ENCODE measurements around the gene ZNF684. TPM values are rescaled to one million over a fixed set of nuclear protein-coding genes. Genes with fewer than 3 reads are reported as not detected.

The ZNF684 gene
- total and polyA plus RNA-seq, 9 of the 15 experiments (the other 6 are each of a cell fraction or from before 2014, with no cell fraction given), result 4.8 to 8.8 (median 5.5) TPM

- H3K9ac ChIP-seq (ENCODE audit: insufficient read depth in 1 of 2, low read depth in 2 of 2, low read length in 2 of 2), result no peak overlapping the region
- peak; percentile 76 for ATAC-seq
- H3K4me2 ChIP-seq (ENCODE audit: insufficient read depth, low read length), result no peak overlapping the region
- FAIRE-seq, result no peak
- no peaks in the 10 kb centered on the region for H3K27me3 ChIP-seq (ENCODE audit: control insufficient read depth in 2 of 2, insufficient read depth in 2 of 2, low read length in 2 of 2)
- no peaks in the 10 kb centered on the region for H4K20me1 ChIP-seq (replicated peaks; ENCODE audit: control insufficient read depth, insufficient read depth, low read length)
- in situ Hi-C loops (cut with MboI), result no loop called here
- ChIA-PET POLR2A (interaction anchor here (2.3 kb wide), 1 partner anchor 8 kb away, joined by 7 read pairs; no protein-coding TSS in a partner anchor), CTCF (ENCODE audit: low intra/inter-chr PET ratio) (no interaction called here)
- H3K9me1 ChIP-seq (ENCODE audit: control insufficient read depth, insufficient read depth, low read length), result no peaks in the 10 kb centered on the region
- 30% methylated on average over 7 of the region's 7 CpGs for WGBS (ENCODE audit: insufficient coverage, low coverage, missing lambda C conversion rate)
- H3K36me3 ChIP-seq (ENCODE audit: control insufficient read depth, insufficient read depth, low read length), result no peaks in the 10 kb centered on the region
- intact Hi-C loops (cut with micrococcal nuclease), result no loop called here
- no peak overlapping the region for H2AFZ ChIP-seq (ENCODE audit: low read depth, low read length)
- H3K4me3 ChIP-seq, result no peak overlapping the region
- peak in 1 of 4 experiments; percentile 30 for DNase-seq (ENCODE audit: extremely low read depth in 1 of 4, low spot score in 3 of 4)
- no peaks in the 10 kb centered on the region for H3K79me2 ChIP-seq (ENCODE audit: control insufficient read depth, insufficient read depth, low read length)
- no peak overlapping the region for H3K27ac ChIP-seq (ENCODE audit: extremely low read depth, low read depth, low read length)
- H3K9me3 ChIP-seq (replicated peaks; ENCODE audit: control insufficient read depth, insufficient read depth, low read depth, low read length), result no peaks in the 10 kb centered on the region
- TF ChIP-seq HMG20A (CRISPR knock-in tag; conservative IDR thresholded peaks at IDR 0.05) (no peak), ZNF589 (CRISPR knock-in tag; IDR thresholded peaks at IDR 0.05; ENCODE audit: low read depth) (no peak), EP300 (IDR thresholded peaks at IDR 0.05; ENCODE audit: low read length) (no peak), DIDO1 (tag; IDR thresholded peaks at IDR 0.05; ENCODE audit: low read depth) (no peak), CTCF (IDR thresholded peaks at IDR 0.05 in 2 of 3, conservative IDR thresholded peaks at IDR 0.05 in 1 of 3; ENCODE audit: insufficient read depth in 2 of 3, low read depth in 1 of 3, low read length in 3 of 3) (0 out of 6 replicates have a peak, but pooled peaks of 1 of the 3 experiments have one; percentile 21), RAD21 (CRISPR knock-in tag; conservative IDR thresholded peaks at IDR 0.05 in 1 of 2, IDR thresholded peaks at IDR 0.05 in 1 of 2) (peak in 1 of 2 experiments; percentile 36; a peak in 1 of 4 replicates)
- 0 out of 5 replicates have a peak, but pooled peaks cover 0 to 3% of the 10 kb centered on the region in 2 experiments for H3K4me1 ChIP-seq (replicated peaks in 1 of 2; ENCODE audit: control insufficient read depth in 2 of 2, insufficient read depth in 2 of 2, low read length in 2 of 2)
- no TSS peak for BruUV-seq (replicated peaks)
Measured at GRCh38 chr1:40595623-40596022, 64.2 kb downstream of the ZNF684 start.

Small RNA genes within 50 kb of the gene (small RNA-seq; reads per million reads assigned to genes)
- not detected for gene AL356379.1

Other genes with a start within 250 kb of the ZNF684 start
- gene COL9A2, start 214.4 kb upstream of the ZNF684 start, total RNA-seq (2014; rRNA removed), result 0.90 and 0.95 TPM in 2 replicates
- 0.06 and 0.15 TPM in 2 replicates for gene COL9A2, start 214.4 kb upstream of the ZNF684 start, total RNA-seq (2014; rRNA removed; fragmentation: Illumina TruSeq; extraction: Trizol)
- 0.60 and 0.72 TPM in 2 replicates for gene COL9A2, start 214.4 kb upstream of the ZNF684 start, total RNA-seq (2015; rRNA removed; fragmentation: Illumina TruSeq; extraction: Trizol)
- 0.47 and 0.72 TPM in 2 replicates for gene COL9A2, start 214.4 kb upstream of the ZNF684 start, total RNA-seq (2021)
- 0.31 and 0.45 TPM in 2 replicates for gene COL9A2, start 214.4 kb upstream of the ZNF684 start, polyA plus RNA-seq (2011; rRNA removed)
- gene COL9A2, start 214.4 kb upstream of the ZNF684 start, polyA plus RNA-seq (2014; fragmentation: Illumina TruSeq; extraction: Trizol), result 0.24 and 0.54 TPM in 2 replicates
- under 1 TPM; 0.03 TPM for gene COL9A2, start 214.4 kb upstream of the ZNF684 start, polyA plus RNA-seq (2014; fragmentation: Nextera tagmentation; extraction: Ambion mirVana)
- gene COL9A2, start 214.4 kb upstream of the ZNF684 start, polyA plus RNA-seq (2014; rRNA removed), result 1.5 and 2.2 TPM in 2 replicates
- gene SMAP2, start 157.9 kb upstream of the ZNF684 start, total RNA-seq (2014; rRNA removed), result 80.1 and 98.2 TPM in 2 replicates
- 94.1 and 101 TPM in 2 replicates for gene SMAP2, start 157.9 kb upstream of the ZNF684 start, total RNA-seq (2014; rRNA removed; fragmentation: Illumina TruSeq; extraction: Trizol)
- 89.1 and 92.4 TPM in 2 replicates for gene SMAP2, start 157.9 kb upstream of the ZNF684 start, total RNA-seq (2015; rRNA removed; fragmentation: Illumina TruSeq; extraction: Trizol)
- gene SMAP2, start 157.9 kb upstream of the ZNF684 start, total RNA-seq (2021), result 109 and 117 TPM in 2 replicates
- 114 and 124 TPM in 2 replicates for gene SMAP2, start 157.9 kb upstream of the ZNF684 start, polyA plus RNA-seq (2011; rRNA removed)
- gene SMAP2, start 157.9 kb upstream of the ZNF684 start, polyA plus RNA-seq (2014; fragmentation: Illumina TruSeq; extraction: Trizol), result 173 and 212 TPM in 2 replicates
- 10 to 100 TPM; 38.7 to 47.3 TPM for gene SMAP2, start 157.9 kb upstream of the ZNF684 start, polyA plus RNA-seq (2014; fragmentation: Nextera tagmentation; extraction: Ambion mirVana)
- gene SMAP2, start 157.9 kb upstream of the ZNF684 start, polyA plus RNA-seq (2014; rRNA removed), result 89.4 and 94.7 TPM in 2 replicates
- 6.0 and 6.4 TPM in 2 replicates for gene ZFP69B, start 81.2 kb upstream of the ZNF684 start, total RNA-seq (2014; rRNA removed)
- gene ZFP69B, start 81.2 kb upstream of the ZNF684 start, total RNA-seq (2014; rRNA removed; fragmentation: Illumina TruSeq; extraction: Trizol), result 10.3 and 12.8 TPM in 2 replicates
- 5.5 and 5.6 TPM in 2 replicates for gene ZFP69B, start 81.2 kb upstream of the ZNF684 start, total RNA-seq (2015; rRNA removed; fragmentation: Illumina TruSeq; extraction: Trizol)
- gene ZFP69B, start 81.2 kb upstream of the ZNF684 start, total RNA-seq (2021), result 8.2 and 9.5 TPM in 2 replicates
- gene ZFP69B, start 81.2 kb upstream of the ZNF684 start, polyA plus RNA-seq (2011; rRNA removed), result 7.5 and 8.4 TPM in 2 replicates
- 9.4 and 10.2 TPM in 2 replicates for gene ZFP69B, start 81.2 kb upstream of the ZNF684 start, polyA plus RNA-seq (2014; fragmentation: Illumina TruSeq; extraction: Trizol)
- 1 to 10 TPM; 1.6 to 2.8 TPM for gene ZFP69B, start 81.2 kb upstream of the ZNF684 start, polyA plus RNA-seq (2014; fragmentation: Nextera tagmentation; extraction: Ambion mirVana)
- 7.9 and 8.9 TPM in 2 replicates for gene ZFP69B, start 81.2 kb upstream of the ZNF684 start, polyA plus RNA-seq (2014; rRNA removed)
- 4.7 and 5.0 TPM in 2 replicates for gene ZFP69, start 54.3 kb upstream of the ZNF684 start, total RNA-seq (2014; rRNA removed)
- 7.0 and 8.6 TPM in 2 replicates for gene ZFP69, start 54.3 kb upstream of the ZNF684 start, total RNA-seq (2014; rRNA removed; fragmentation: Illumina TruSeq; extraction: Trizol)
- 7.9 and 8.4 TPM in 2 replicates for gene ZFP69, start 54.3 kb upstream of the ZNF684 start, total RNA-seq (2015; rRNA removed; fragmentation: Illumina TruSeq; extraction: Trizol)
- 4.7 and 4.8 TPM in 2 replicates for gene ZFP69, start 54.3 kb upstream of the ZNF684 start, total RNA-seq (2021)
- 4.8 and 5.7 TPM in 2 replicates for gene ZFP69, start 54.3 kb upstream of the ZNF684 start, polyA plus RNA-seq (2011; rRNA removed)
- gene ZFP69, start 54.3 kb upstream of the ZNF684 start, polyA plus RNA-seq (2014; fragmentation: Illumina TruSeq; extraction: Trizol), result 6.7 and 7.0 TPM in 2 replicates
- gene ZFP69, start 54.3 kb upstream of the ZNF684 start, polyA plus RNA-seq (2014; fragmentation: Nextera tagmentation; extraction: Ambion mirVana), result 1 to 10 TPM; 2.0 to 2.1 TPM
- gene ZFP69, start 54.3 kb upstream of the ZNF684 start, polyA plus RNA-seq (2014; rRNA removed), result 6.7 and 7.3 TPM in 2 replicates
- 2.6 and 3.8 TPM in 2 replicates for gene EXO5, start 22.9 kb upstream of the ZNF684 start, total RNA-seq (2014; rRNA removed)
- 2.7 and 2.9 TPM in 2 replicates for gene EXO5, start 22.9 kb upstream of the ZNF684 start, total RNA-seq (2014; rRNA removed; fragmentation: Illumina TruSeq; extraction: Trizol)
- gene EXO5, start 22.9 kb upstream of the ZNF684 start, total RNA-seq (2015; rRNA removed; fragmentation: Illumina TruSeq; extraction: Trizol), result 2.3 and 2.8 TPM in 2 replicates
- 2.1 and 2.6 TPM in 2 replicates for gene EXO5, start 22.9 kb upstream of the ZNF684 start, total RNA-seq (2021)
- 2.0 and 3.3 TPM in 2 replicates for gene EXO5, start 22.9 kb upstream of the ZNF684 start, polyA plus RNA-seq (2011; rRNA removed)
- gene EXO5, start 22.9 kb upstream of the ZNF684 start, polyA plus RNA-seq (2014; fragmentation: Illumina TruSeq; extraction: Trizol), result 3.5 and 3.9 TPM in 2 replicates
- 1 to 10 TPM; 1.1 to 1.3 TPM for gene EXO5, start 22.9 kb upstream of the ZNF684 start, polyA plus RNA-seq (2014; fragmentation: Nextera tagmentation; extraction: Ambion mirVana)
- 3.8 and 4.3 TPM in 2 replicates for gene EXO5, start 22.9 kb upstream of the ZNF684 start, polyA plus RNA-seq (2014; rRNA removed)
- gene RIMS3, start 134.0 kb downstream of the ZNF684 start, total RNA-seq (2014; rRNA removed), result 0.59 and 0.82 TPM in 2 replicates
- 0.69 and 0.77 TPM in 2 replicates for gene RIMS3, start 134.0 kb downstream of the ZNF684 start, total RNA-seq (2014; rRNA removed; fragmentation: Illumina TruSeq; extraction: Trizol)
- gene RIMS3, start 134.0 kb downstream of the ZNF684 start, total RNA-seq (2015; rRNA removed; fragmentation: Illumina TruSeq; extraction: Trizol), result 0.38 and 0.47 TPM in 2 replicates
- gene RIMS3, start 134.0 kb downstream of the ZNF684 start, total RNA-seq (2021), result 1.2 and 1.3 TPM in 2 replicates
- 0.78 and 1.2 TPM in 2 replicates for gene RIMS3, start 134.0 kb downstream of the ZNF684 start, polyA plus RNA-seq (2011; rRNA removed)
- 0.71 and 0.75 TPM in 2 replicates for gene RIMS3, start 134.0 kb downstream of the ZNF684 start, polyA plus RNA-seq (2014; fragmentation: Illumina TruSeq; extraction: Trizol)
- gene RIMS3, start 134.0 kb downstream of the ZNF684 start, polyA plus RNA-seq (2014; fragmentation: Nextera tagmentation; extraction: Ambion mirVana), result under 1 TPM; 0.06 to 0.15 TPM
- gene RIMS3, start 134.0 kb downstream of the ZNF684 start, polyA plus RNA-seq (2014; rRNA removed), result 0.43 and 0.45 TPM in 2 replicates
- 41.1 and 44.2 TPM in 2 replicates for gene NFYC, start 160.1 kb downstream of the ZNF684 start, total RNA-seq (2014; rRNA removed)
- 22.7 and 26.4 TPM in 2 replicates for gene NFYC, start 160.1 kb downstream of the ZNF684 start, total RNA-seq (2014; rRNA removed; fragmentation: Illumina TruSeq; extraction: Trizol)
- gene NFYC, start 160.1 kb downstream of the ZNF684 start, total RNA-seq (2015; rRNA removed; fragmentation: Illumina TruSeq; extraction: Trizol), result 31.2 and 31.4 TPM in 2 replicates
- gene NFYC, start 160.1 kb downstream of the ZNF684 start, total RNA-seq (2021), result 53.9 and 59.8 TPM in 2 replicates
- gene NFYC, start 160.1 kb downstream of the ZNF684 start, polyA plus RNA-seq (2011; rRNA removed), result 47.2 and 65.6 TPM in 2 replicates
- 56.2 and 65.1 TPM in 2 replicates for gene NFYC, start 160.1 kb downstream of the ZNF684 start, polyA plus RNA-seq (2014; fragmentation: Illumina TruSeq; extraction: Trizol)
- 1 to 10 TPM; 4.8 to 7.2 TPM for gene NFYC, start 160.1 kb downstream of the ZNF684 start, polyA plus RNA-seq (2014; fragmentation: Nextera tagmentation; extraction: Ambion mirVana)
- gene NFYC, start 160.1 kb downstream of the ZNF684 start, polyA plus RNA-seq (2014; rRNA removed), result 51.3 and 57.7 TPM in 2 replicates

All from K562 (cell line).